Caco-2 (cell line): ENCODE results near the gene FOXA1. TPM values are rescaled to one million over a fixed set of nuclear protein-coding genes. Genes with fewer than 3 reads are reported as not detected.
A peak's percentile ranks its signal among the peaks of the same experiment; 100 is the strongest.

Experiments
- BruUV-seq: library from RNA; stranded (reverse); fragments of 400-500 nt; replicated peaks from 2 replicates; lab custom pipeline; 2021; lab: Mats Ljungman, UMichigan
- CTCF ChIA-PET: fragments of 300-600 bp; sonication (Branson Sonifier 250); formaldehyde crosslinking; loops from one replicate; lab custom pipeline; 2022; ENCODE audit warnings: antibody characterized with exemption; lab: Charles Lee
- POLR2A ChIA-PET: fragments of 300-600 bp; sonication (Branson Sonifier 250); formaldehyde crosslinking; loops from one replicate; lab custom pipeline; 2022; ENCODE audit warnings: antibody characterized with exemption; lab: Charles Lee
- DNase-seq, 2 experiments: peaks; one replicate each; pipeline versions ENCODE4 v3.0.0 to v3.0.0-alpha.2; 2020 to 2022
- H3K27me3 ChIP-seq: replicated peaks from 2 replicates; pipeline ENCODE4 v1.6.0; 2011; ENCODE audit warnings: low read length; ENCODE audit not compliant: control insufficient read depth, insufficient read depth
- H3K36me3 ChIP-seq: 2 replicates; pipeline ENCODE4 v1.5.1; 2011; ENCODE audit warnings: low read length; ENCODE audit not compliant: control insufficient read depth, insufficient read depth
- H3K4me1 ChIP-seq: fragments of 250-450 bp; sonication (Bioruptor Pico); 2 replicates; pipeline ENCODE4 v1.5.1; 2020; ENCODE audit warnings: mild to moderate bottlenecking
- H3K4me3 ChIP-seq: 2 replicates; pipeline ENCODE4 v1.5.1; 2011; ENCODE audit warnings: low read depth, mild to moderate bottlenecking, control low read depth, low read length
- H3K9me3 ChIP-seq: fragments of 250-450 bp; sonication (Bioruptor Pico); 2 replicates; pipeline ENCODE4 v1.5.1; 2020; ENCODE audit warnings: mild to moderate bottlenecking, moderate library complexity
- H3K27ac Mint-ChIP-seq: one replicate; pipeline ENCODE4 v1.8.0; 2022; ENCODE audit warnings: mixed read lengths; ENCODE audit not compliant: unreplicated experiment
- H3K27me3 Mint-ChIP-seq: one replicate; pipeline ENCODE4 v1.8.0; 2022; ENCODE audit warnings: mixed read lengths; ENCODE audit not compliant: insufficient read depth, unreplicated experiment
- H3K36me3 Mint-ChIP-seq: one replicate; pipeline ENCODE4 v1.8.0; 2022; ENCODE audit warnings: mild to moderate bottlenecking, mixed read lengths; ENCODE audit not compliant: insufficient read depth, unreplicated experiment
- H3K4me1 Mint-ChIP-seq: one replicate; pipeline ENCODE4 v1.8.0; 2022; ENCODE audit warnings: low read depth, mixed read lengths; ENCODE audit not compliant: unreplicated experiment
- H3K4me3 Mint-ChIP-seq: one replicate; pipeline ENCODE4 v1.8.0; 2022; ENCODE audit warnings: mild to moderate bottlenecking, moderate library complexity, mixed read lengths; ENCODE audit not compliant: unreplicated experiment
- H3K9me3 Mint-ChIP-seq: one replicate; pipeline ENCODE4 v1.8.0; 2022; ENCODE audit warnings: mixed read lengths; ENCODE audit not compliant: unreplicated experiment
- intact Hi-C: fragments of 100-400 bp; cut with micrococcal nuclease; formaldehyde crosslinking; loops from one replicate; pipeline ENCODE4 v1.10.0; 2022; ENCODE audit not compliant: unreplicated experiment
- total RNA-seq: library from RNA; stranded (reverse); gene quantifications from 2 replicates; pipeline ENCODE4 v1.2.3, GENCODE V29; 2022
- TF ChIP-seq, protein P1 (sequence below), 2 experiments: fragments of 200-600 bp in 1 of 2; IDR thresholded peaks; 1 replicate in 1 of 2; 2 replicates in 1 of 2; pipeline versions ENCODE4 v1.5.1 to v1.8.0; 2011 to 2022; ENCODE audit warnings: antibody characterized with exemption in 1 of 2, control low read depth in 1 of 2, inconsistent platforms in 1 of 2, low read depth in 1 of 2, low read length in 1 of 2, mild to moderate bottlenecking in 1 of 2, moderate library complexity in 1 of 2; ENCODE audit not compliant: insufficient read depth in 1 of 2, severe bottlenecking in 1 of 2, unreplicated experiment in 1 of 2

FOXA1 gene
- total RNA-seq, 1 experiment from 2014 or later = 271 TPM

DNA sequence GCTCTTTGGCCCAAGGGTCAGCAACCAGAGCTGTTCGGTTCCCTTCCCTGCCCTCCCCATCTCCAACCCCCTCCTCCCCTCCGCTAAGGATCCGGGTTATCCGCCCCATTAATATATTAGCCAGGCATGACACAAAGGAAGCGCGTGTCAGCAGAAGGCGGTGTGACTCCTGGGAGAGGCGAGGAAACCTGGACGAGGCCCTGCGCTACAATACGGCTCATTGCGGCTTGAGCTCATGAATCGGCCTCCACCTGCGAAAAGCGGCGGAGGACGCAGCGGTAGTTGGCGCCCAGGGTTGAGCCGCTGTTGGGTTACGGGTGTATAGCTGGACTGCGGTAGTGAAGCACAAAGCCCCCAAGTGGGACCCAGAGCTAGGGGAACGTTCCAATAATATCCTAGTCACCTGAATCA lies 9.9 kb downstream of the FOXA1 start:
- intact Hi-C loops = loop anchor here (1.0 to 2.0 kb wide), 2 partner anchors 10 to 170 kb away; partner anchors contain the start of genes FOXA1 and TTC6
- TF ChIP-seq, protein P1, sequence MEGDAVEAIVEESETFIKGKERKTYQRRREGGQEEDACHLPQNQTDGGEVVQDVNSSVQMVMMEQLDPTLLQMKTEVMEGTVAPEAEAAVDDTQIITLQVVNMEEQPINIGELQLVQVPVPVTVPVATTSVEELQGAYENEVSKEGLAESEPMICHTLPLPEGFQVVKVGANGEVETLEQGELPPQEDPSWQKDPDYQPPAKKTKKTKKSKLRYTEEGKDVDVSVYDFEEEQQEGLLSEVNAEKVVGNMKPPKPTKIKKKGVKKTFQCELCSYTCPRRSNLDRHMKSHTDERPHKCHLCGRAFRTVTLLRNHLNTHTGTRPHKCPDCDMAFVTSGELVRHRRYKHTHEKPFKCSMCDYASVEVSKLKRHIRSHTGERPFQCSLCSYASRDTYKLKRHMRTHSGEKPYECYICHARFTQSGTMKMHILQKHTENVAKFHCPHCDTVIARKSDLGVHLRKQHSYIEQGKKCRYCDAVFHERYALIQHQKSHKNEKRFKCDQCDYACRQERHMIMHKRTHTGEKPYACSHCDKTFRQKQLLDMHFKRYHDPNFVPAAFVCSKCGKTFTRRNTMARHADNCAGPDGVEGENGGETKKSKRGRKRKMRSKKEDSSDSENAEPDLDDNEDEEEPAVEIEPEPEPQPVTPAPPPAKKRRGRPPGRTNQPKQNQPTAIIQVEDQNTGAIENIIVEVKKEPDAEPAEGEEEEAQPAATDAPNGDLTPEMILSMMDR (IDR thresholded peaks at IDR 0.05; ENCODE audit: insufficient read depth in 1 of 2, low read depth in 1 of 2, low read length in 1 of 2, severe bottlenecking in 1 of 2, unreplicated experiment in 1 of 2) = no peak
- Mint-ChIP-seq H3K27me3 (no peaks in the 10 kb centered on the region), H3K27ac (peak overlapping the region; percentile 97), H3K4me3 (peak overlapping the region; percentile 78), H3K9me3 (no peaks in the 10 kb centered on the region), H3K36me3 (peaks cover 65% of the 10 kb centered on the region), H3K4me1 (peaks cover 19% of the 10 kb centered on the region)
- BruUV-seq = TSS peak; percentile 51
- H3K36me3 ChIP-seq = 0 out of 2 replicates have a peak, but pooled peaks cover 2% of the 10 kb centered on the region
- H3K4me1 ChIP-seq = peaks cover 32% of the 10 kb centered on the region
- POLR2A ChIA-PET = interaction anchor here (0.5 to 1.2 kb wide), 7 partner anchors 8 to 384 kb away, joined by 3 to 8 read pairs (median 4); partner anchors contain the start of genes FOXA1 and TTC6
- peak; percentile 77 to 89 for DNase-seq
- H3K9me3 ChIP-seq = no peaks in the 10 kb centered on the region
- peak overlapping the region; percentile 72 for H3K4me3 ChIP-seq
- CTCF ChIA-PET = interaction anchor here (0.6 to 1.3 kb wide), 6 partner anchors 11 to 1686 kb away, joined by 3 to 5 read pairs (median 4); no protein-coding TSS in a partner anchor
- H3K27me3 ChIP-seq = no peaks in the 10 kb centered on the region

DNA sequence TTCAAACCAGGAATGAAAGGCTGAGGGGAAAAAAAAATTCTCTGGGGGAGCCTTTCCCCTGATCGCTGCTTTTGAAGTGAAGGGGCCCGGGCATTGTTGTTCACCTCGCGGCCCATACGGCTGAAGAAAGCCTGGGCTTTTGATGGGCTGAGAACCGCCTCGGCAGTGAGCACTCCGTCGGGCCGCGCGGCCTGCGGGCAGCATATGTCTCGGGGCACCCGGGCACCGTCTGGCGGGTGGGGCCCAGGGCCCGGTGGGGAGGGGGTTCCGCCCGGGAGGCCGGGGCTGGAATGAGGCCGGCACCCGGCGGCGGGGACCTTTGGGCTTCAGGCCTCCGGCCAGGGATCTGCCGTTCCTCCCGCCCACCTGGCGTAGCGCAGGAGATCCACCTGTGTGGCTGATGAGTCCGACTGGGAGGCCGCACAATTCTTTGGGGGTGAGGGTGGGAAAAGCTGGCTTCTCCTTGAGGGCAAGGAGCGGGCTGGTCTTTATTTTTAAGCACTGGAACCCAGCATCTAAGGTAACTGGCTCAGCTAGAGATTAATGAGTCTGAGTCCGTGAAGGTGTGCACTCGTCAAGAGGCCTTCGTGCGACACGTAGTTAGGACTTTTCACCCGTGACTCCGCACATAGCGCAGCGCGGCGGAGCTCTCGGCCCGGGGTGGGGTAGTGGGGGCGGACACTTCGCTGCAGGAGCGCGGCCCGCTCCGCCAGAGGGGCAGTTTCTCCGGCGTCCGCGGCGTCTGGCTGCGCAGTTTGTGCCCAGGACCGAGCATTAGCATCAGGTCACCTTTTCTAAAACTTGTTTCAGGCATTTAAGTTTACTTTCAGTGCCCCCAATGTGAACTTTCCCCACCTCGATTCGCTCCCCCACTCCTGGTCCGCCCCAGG lies 10.6 kb downstream of the FOXA1 start:
- no TSS peak for BruUV-seq
- intact Hi-C loops = loop anchor here (1.0 to 2.0 kb wide), 2 partner anchors 11 to 170 kb away; partner anchors contain the start of genes FOXA1 and TTC6

More for the DNA sequence above, 10.6 kb downstream of the FOXA1 start:
- POLR2A ChIA-PET = interaction anchor here (0.6 to 1.2 kb wide), 7 partner anchors 9 to 335 kb away, joined by 3 to 5 read pairs (median 3); partner anchors contain the start of genes FOXA1 and TTC6
- H3K27ac Mint-ChIP-seq = peak overlapping the region; percentile 97
- peak overlapping the region; percentile 78 for H3K4me3 Mint-ChIP-seq
- Histone ChIP-seq H3K4me1 (peaks cover 32% of the 10 kb centered on the region), H3K36me3 (0 out of 2 replicates have a peak, but pooled peaks cover 2% of the 10 kb centered on the region), H3K4me3 (peak overlapping the region; percentile 72), H3K9me3 (no peaks in the 10 kb centered on the region), H3K27me3 (no peaks in the 10 kb centered on the region)
- peaks cover 23% of the 10 kb centered on the region for H3K4me1 Mint-ChIP-seq
- H3K9me3 Mint-ChIP-seq = no peaks in the 10 kb centered on the region
- H3K27me3 Mint-ChIP-seq = no peaks in the 10 kb centered on the region
- CTCF ChIA-PET = interaction anchor here (0.6 to 1.3 kb wide), 4 partner anchors 12 to 354 kb away, joined by 3 to 5 read pairs (median 4); no protein-coding TSS in a partner anchor
- DNase-seq = peak; percentile 82 to 84
- peaks cover 59% of the 10 kb centered on the region for H3K36me3 Mint-ChIP-seq
- TF ChIP-seq, protein P1 (IDR thresholded peaks at IDR 0.05; ENCODE audit: insufficient read depth in 1 of 2, low read depth in 1 of 2, low read length in 1 of 2, severe bottlenecking in 1 of 2, unreplicated experiment in 1 of 2) = no peak
